ENCODE data around the gene SLC6A15.

SLC6A15 gene

GRCh38 chr12:84888861-84889260 is 23.7 kb downstream of the SLC6A15 start:
- H4K20me1 ChIP-seq, result no peaks in the 10 kb centered on the region
- no peaks in the 10 kb centered on the region for H3K27me3 ChIP-seq
- H3K27ac ChIP-seq, result no peak overlapping the region
- no peak for TF ChIP-seq Cebpa-rat (IDR thresholded peaks at IDR 0.05)
- H3K36me3 ChIP-seq, result no peaks in the 10 kb centered on the region
- no peak overlapping the region for H3K4me2 ChIP-seq
- no peak overlapping the region for H3K4me3 ChIP-seq
- H3K9me3 ChIP-seq (replicated peaks in 1 of 11), result no peaks in the 10 kb centered on the region
- H3K4me1 ChIP-seq, result no peaks in the 10 kb centered on the region
- no peak overlapping the region for H3K9ac ChIP-seq

- H3K27ac ChIP-seq, result no peak overlapping the region
- H3K9me3 ChIP-seq (replicated peaks in 1 of 11), result no peaks in the 10 kb centered on the region
- no peak overlapping the region for H3K9ac ChIP-seq
- peaks cover 6 to 16% (median 10%) of the 10 kb centered on the region in 10 experiments; a peak in 16 of 20 replicates for H3K4me1 ChIP-seq
- H3K4me3 ChIP-seq, result no peak overlapping the region
- no peaks in the 10 kb centered on the region for H3K27me3 ChIP-seq
- H3K36me3 ChIP-seq, result no peaks in the 10 kb centered on the region
- no peaks in the 10 kb centered on the region for H4K20me1 ChIP-seq
- no peak for TF ChIP-seq Cebpa-rat (IDR thresholded peaks at IDR 0.05)
- H3K4me2 ChIP-seq, result peak overlapping the region in 10 of 11 experiments; percentile 1 to 47 (median 20); a peak in 13 of 22 replicates
Measured at GRCh38 chr12:84877340-84877739, 35.3 kb downstream of the SLC6A15 start.

- Histone ChIP-seq H3K4me1 (peaks cover 6 to 16% (median 10%) of the 10 kb centered on the region in 10 experiments; a peak in 16 of 20 replicates), H3K9ac (no peak overlapping the region), H4K20me1 (no peaks in the 10 kb centered on the region), H3K4me2 (no peak overlapping the region), H3K36me3 (no peaks in the 10 kb centered on the region), H3K27ac (no peak overlapping the region), H3K9me3 (replicated peaks in 1 of 11) (no peaks in the 10 kb centered on the region), H3K4me3 (no peak overlapping the region), H3K27me3 (no peaks in the 10 kb centered on the region)
- no peak for TF ChIP-seq Cebpa-rat (IDR thresholded peaks at IDR 0.05)
Measured at GRCh38 chr12:84875241-84875640, 37.4 kb downstream of the SLC6A15 start.

- no peak overlapping the region for H3K9ac ChIP-seq
- H3K4me1 ChIP-seq, result peaks cover 6 to 16% (median 10%) of the 10 kb centered on the region in 10 experiments; a peak in 16 of 20 replicates
- H3K27ac ChIP-seq, result no peak overlapping the region
- H3K4me2 ChIP-seq, result no peak overlapping the region
- H4K20me1 ChIP-seq, result no peaks in the 10 kb centered on the region
- no peaks in the 10 kb centered on the region for H3K27me3 ChIP-seq
- no peaks in the 10 kb centered on the region for H3K36me3 ChIP-seq
- no peak overlapping the region for H3K4me3 ChIP-seq
- TF ChIP-seq Cebpa-rat (IDR thresholded peaks at IDR 0.05), result no peak
- H3K9me3 ChIP-seq (replicated peaks in 1 of 11), result no peaks in the 10 kb centered on the region
Measured at GRCh38 chr12:84874825-84875139, 37.8 kb downstream of the SLC6A15 start.

- no peak overlapping the region for H3K27ac ChIP-seq
- H3K27me3 ChIP-seq, result no peaks in the 10 kb centered on the region
- no peaks in the 10 kb centered on the region for H3K9me3 ChIP-seq (replicated peaks in 1 of 11)
- no peak overlapping the region for H3K4me2 ChIP-seq
- H3K4me1 ChIP-seq, result peaks cover 6 to 16% (median 10%) of the 10 kb centered on the region in 10 experiments; a peak in 16 of 20 replicates
- no peak overlapping the region for H3K4me3 ChIP-seq
- H3K36me3 ChIP-seq, result no peaks in the 10 kb centered on the region
- H4K20me1 ChIP-seq, result no peaks in the 10 kb centered on the region
- no peak overlapping the region for H3K9ac ChIP-seq
- no peak for TF ChIP-seq Cebpa-rat (IDR thresholded peaks at IDR 0.05)
Measured at GRCh38 chr12:84874125-84874824, 38.3 kb downstream of the SLC6A15 start.

- no peak overlapping the region for H3K27ac ChIP-seq
- no peaks in the 10 kb centered on the region for H3K9me3 ChIP-seq (replicated peaks in 1 of 11)
- TF ChIP-seq Cebpa-rat (IDR thresholded peaks at IDR 0.05), result no peak
- H3K27me3 ChIP-seq, result no peaks in the 10 kb centered on the region
- no peak overlapping the region for H3K4me3 ChIP-seq
- H3K4me1 ChIP-seq, result no peaks in the 10 kb centered on the region
- H4K20me1 ChIP-seq, result no peaks in the 10 kb centered on the region
- H3K4me2 ChIP-seq, result no peak overlapping the region
- H3K36me3 ChIP-seq, result no peaks in the 10 kb centered on the region
- H3K9ac ChIP-seq, result no peak overlapping the region
Measured at GRCh38 chr12:84862186-84862585, 50.4 kb downstream of the SLC6A15 start.

GRCh38 chr12:84860718-84861117 is 51.9 kb downstream of the SLC6A15 start:
- H3K9me3 ChIP-seq (replicated peaks in 1 of 11), result no peaks in the 10 kb centered on the region
- no peaks in the 10 kb centered on the region for H3K4me1 ChIP-seq
- no peak overlapping the region for H3K9ac ChIP-seq
- H3K4me3 ChIP-seq, result no peak overlapping the region
- H3K27ac ChIP-seq, result no peak overlapping the region
- no peak overlapping the region for H3K4me2 ChIP-seq
- no peak for TF ChIP-seq Cebpa-rat (IDR thresholded peaks at IDR 0.05)
- H3K27me3 ChIP-seq, result no peaks in the 10 kb centered on the region
- H3K36me3 ChIP-seq, result no peaks in the 10 kb centered on the region
- no peaks in the 10 kb centered on the region for H4K20me1 ChIP-seq

GRCh38 chr12:84858796-84859195 is 53.8 kb downstream of the SLC6A15 start:
- Histone ChIP-seq H3K27me3 (no peaks in the 10 kb centered on the region), H3K27ac (no peak overlapping the region), H3K9ac (no peak overlapping the region), H3K36me3 (no peaks in the 10 kb centered on the region), H4K20me1 (no peaks in the 10 kb centered on the region), H3K4me3 (no peak overlapping the region), H3K9me3 (replicated peaks in 1 of 11) (no peaks in the 10 kb centered on the region), H3K4me2 (no peak overlapping the region), H3K4me1 (no peaks in the 10 kb centered on the region)
- TF ChIP-seq Cebpa-rat (IDR thresholded peaks at IDR 0.05), result no peak

- no peaks in the 10 kb centered on the region for H3K36me3 ChIP-seq
Measured at GRCh38 chr12:84857525-84858208, 54.9 kb downstream of the SLC6A15 start.

More at GRCh38 chr12:84857525-84858208, 54.9 kb downstream of the SLC6A15 start:
- H4K20me1 ChIP-seq, result no peaks in the 10 kb centered on the region
- no peaks in the 10 kb centered on the region for H3K4me1 ChIP-seq
- H3K9ac ChIP-seq, result no peak overlapping the region
- no peak overlapping the region for H3K4me3 ChIP-seq
- H3K4me2 ChIP-seq, result no peak overlapping the region
- TF ChIP-seq Cebpa-rat (IDR thresholded peaks at IDR 0.05), result no peak
- H3K27me3 ChIP-seq, result no peaks in the 10 kb centered on the region
- no peak overlapping the region for H3K27ac ChIP-seq
- H3K9me3 ChIP-seq (replicated peaks in 1 of 11), result no peaks in the 10 kb centered on the region
